NCI-H510A (cell line): ENCODE results near the gene MKNK1.

Experiments
- DNase-seq: peaks from one replicate; lab custom pipeline; 2025; lab: John Stamatoyannopoulos, UW

MKNK1 gene

GRCh38 chr1:46558141-46558963, 45.7 kb downstream of the MKNK1 start:
- DNase-seq, result no peak

DNA sequence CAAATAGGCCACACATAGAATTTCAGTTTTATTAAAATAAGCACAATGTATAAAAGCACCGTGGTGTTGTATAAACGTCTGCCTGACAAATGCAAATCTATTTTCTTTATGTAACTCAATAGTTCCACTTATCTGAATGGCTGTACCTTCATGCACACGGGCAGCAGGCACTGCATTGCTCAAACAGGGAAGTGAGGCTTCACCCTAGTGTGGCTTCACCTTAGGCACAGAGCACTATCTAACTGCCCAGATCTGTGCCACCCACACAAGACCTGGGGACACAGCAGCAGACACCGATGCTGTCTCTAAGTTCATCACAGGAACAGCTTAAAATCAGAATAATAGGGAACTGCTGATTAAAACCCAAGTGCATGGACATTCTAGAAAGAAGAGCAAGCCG, 46.7 kb downstream of the MKNK1 start:
- DNase-seq, result no peak

GRCh38 chr1:46556822-46557221, 47.2 kb downstream of the MKNK1 start:
- no peak for DNase-seq

GRCh38 chr1:46555826-46556619, 48.0 kb downstream of the MKNK1 start:
- no peak for DNase-seq

DNA sequence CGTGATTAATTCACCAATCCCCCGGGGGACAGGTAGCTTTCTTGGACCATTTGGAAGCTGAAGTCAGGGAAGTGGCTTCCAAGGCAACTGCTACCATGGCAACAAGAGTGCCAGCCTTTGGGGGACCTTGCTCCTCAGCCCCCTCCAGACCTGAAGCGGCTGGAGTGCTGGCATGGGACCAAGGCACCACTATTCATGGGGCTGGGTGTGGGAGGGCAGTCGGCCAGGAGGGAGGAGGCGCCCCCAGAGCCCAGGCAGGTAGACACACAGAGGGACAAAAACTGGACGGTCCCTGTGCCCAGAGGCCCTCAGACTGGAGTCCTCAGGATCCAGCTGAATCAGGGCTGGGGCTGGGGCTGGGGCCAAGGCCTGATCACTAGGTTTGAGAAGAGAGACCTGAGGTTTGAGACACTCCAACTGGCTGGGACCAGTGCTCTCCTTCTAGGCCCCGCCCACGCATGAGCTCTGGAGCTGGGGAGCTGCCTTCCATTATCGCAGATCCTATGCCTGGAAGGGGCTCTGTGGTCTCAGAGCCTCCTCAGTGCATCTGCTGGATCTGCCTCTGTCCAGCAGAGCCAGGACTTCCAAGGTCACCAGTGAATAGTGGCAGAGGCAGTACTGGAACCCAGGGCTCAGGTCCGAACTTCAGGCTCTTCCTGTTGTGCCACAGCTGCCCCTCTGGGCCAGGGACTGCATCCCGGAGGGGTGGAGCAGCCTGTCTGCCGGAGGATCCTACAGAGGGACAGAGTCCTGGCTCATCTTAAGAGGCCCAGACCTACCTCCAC, 49.3 kb downstream of the MKNK1 start:
- DNase-seq, result no peak

- DNase-seq, result no peak
These were observed 49.9 kb downstream of the MKNK1 start for GRCh38 chr1:46554236-46554596.

GRCh38 chr1:46553506-46553905, 50.6 kb downstream of the MKNK1 start:
- DNase-seq, result no peak

DNA sequence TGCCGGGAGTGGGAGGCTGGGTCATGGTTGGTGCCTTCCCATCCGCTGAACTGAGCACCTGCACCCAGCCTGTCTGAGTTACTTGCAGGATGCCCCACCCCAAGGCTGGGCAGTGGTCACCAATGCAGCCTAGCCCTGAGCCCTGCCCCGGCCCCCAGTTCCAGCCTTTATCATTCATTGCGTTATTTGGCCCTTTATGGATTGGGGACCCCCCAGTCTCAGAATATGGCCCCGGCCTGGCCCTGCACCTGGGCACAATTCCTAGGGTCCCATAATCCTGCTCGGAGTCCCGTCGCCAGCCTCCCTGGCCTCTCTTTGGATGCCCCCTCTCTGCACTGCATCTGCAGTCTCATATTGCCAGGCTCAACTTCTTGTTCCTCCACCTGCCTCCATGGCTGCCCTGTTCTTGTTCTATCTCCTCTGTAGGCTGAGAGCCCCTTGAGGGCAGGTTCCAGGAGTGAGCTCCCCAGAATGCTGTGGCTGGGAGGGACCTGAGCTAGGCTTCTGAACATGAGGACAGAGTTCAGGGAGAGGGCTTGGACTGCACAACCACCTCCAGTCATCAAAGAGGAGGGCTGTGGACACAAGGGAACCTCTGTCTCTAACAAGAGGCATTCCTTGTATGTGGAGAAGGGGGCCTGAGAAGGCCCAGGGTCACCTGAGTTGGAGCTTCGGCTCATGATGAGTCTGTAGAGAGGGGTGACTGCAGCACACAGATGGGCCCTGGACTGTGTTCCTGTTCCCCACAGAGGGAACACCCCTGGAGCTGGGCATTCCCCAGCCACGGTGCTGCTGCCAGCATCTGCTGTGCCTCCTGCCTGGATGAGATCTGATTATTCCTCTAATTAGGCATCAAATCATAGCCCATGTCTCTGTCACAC, 51.5 kb downstream of the MKNK1 start:
- DNase-seq, result no peak

DNA sequence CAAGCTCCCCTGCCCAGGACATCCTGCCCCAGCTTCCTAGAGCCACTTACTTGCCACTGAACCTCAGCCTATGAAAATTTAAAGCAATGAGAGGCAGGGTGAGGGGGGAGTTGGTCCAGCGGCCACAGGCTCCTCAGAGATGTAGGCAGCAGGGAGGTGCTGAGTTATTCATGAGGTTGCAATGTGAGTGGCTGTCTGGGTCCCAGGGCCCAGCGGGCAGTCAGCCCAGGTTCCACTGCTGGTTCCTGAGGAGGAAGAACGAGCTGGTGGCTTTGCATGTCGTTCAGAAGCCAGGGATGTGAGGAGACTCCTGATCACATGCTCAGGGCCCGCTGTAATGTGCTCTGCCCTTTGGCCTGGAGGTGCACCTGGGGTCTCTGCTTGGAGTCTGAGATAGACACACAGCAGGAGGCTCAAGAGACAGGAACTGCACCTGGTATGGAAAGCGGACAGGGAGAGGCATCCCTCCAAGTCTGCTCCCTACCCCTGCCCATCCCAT, 52.4 kb downstream of the MKNK1 start, which contains the start of gene KNCN:
Gene KNCN, minus strand, starts transcription at position 51 of the 499 bp plus-strand sequence. CDS start 432 bp downstream, outside the sequence.
- DNase-seq, result no peak

- no peak for DNase-seq
These were observed 53.3 kb downstream of the MKNK1 start for GRCh38 chr1:46550751-46551231.

GRCh38 chr1:46549697-46550681, 54.1 kb downstream of the MKNK1 start:
- no peak for DNase-seq

GRCh38 chr1:46547481-46548383, 56.3 kb downstream of the MKNK1 start:
- no peak for DNase-seq

GRCh38 chr1:46546210-46546609, 57.9 kb downstream of the MKNK1 start:
- no peak for DNase-seq

GRCh38 chr1:46545784-46546183, 58.3 kb downstream of the MKNK1 start:
- no peak for DNase-seq

- no peak for DNase-seq
These were observed 59.4 kb downstream of the MKNK1 start for GRCh38 chr1:46544561-46545240.

- DNase-seq, result no peak
These were observed 60.1 kb downstream of the MKNK1 start for GRCh38 chr1:46543761-46544560.

DNA sequence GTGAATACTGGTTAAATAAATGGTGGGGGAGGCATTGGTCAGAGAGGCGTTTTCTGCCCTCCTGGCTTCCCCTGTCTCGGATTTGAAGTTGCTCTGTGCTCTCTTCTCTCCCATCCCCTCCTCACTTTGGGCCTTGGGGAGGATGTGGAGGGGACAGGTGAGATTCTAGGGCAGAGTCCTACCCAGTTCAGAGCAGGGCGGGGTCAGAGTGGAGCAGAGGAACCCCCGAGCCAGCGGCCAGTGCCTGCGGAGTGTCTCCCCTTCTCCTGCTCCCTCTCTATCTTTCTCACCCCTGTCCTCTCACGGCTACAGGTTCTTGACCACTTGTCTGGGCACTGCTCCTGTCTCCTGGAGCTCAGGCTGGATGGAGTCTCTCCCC, 60.7 kb downstream of the MKNK1 start:
- DNase-seq, result no peak
